ENCODE results near the gene SNAPC2.
"Not testable (repeated sequence)": the region's sequence is repeated elsewhere in the genome, so short reads cannot be mapped to it uniquely, and the experiment has no call there.

The SNAPC2 gene

GRCh38 chr19:7911508-7912143 lies 8.5 kb upstream of the SNAPC2 start:
- ATAC-seq, result no peak
- Mint-ChIP-seq H3K27me3 (peaks cover 12% of the 10 kb centered on the region), H3K27ac (no peak overlapping the region), H3K36me3 (ENCODE audit: low read depth) (peaks cover 10% of the 10 kb centered on the region), H3K4me1 (peaks cover 11% of the 10 kb centered on the region), H3K9me3 (no peaks in the 10 kb centered on the region), H3K4me3 (no peak overlapping the region)
- DNase-seq, result no peak

- Mint-ChIP-seq H3K4me3 (no peak overlapping the region), H3K36me3 (ENCODE audit: low read depth) (peaks cover 10% of the 10 kb centered on the region), H3K27me3 (peaks cover 15% of the 10 kb centered on the region), H3K9me3 (no peaks in the 10 kb centered on the region), H3K4me1 (peaks cover 13% of the 10 kb centered on the region), H3K27ac (no peak overlapping the region)
- DNase-seq (no peak), ATAC-seq (no peak)
Observed at GRCh38 chr19:7912144-7912696, 7.9 kb upstream of the SNAPC2 start.

GRCh38 chr19:7912697-7913564 lies 7.2 kb upstream of the SNAPC2 start:
- no peak for DNase-seq
- H3K36me3 Mint-ChIP-seq (ENCODE audit: low read depth), result peaks cover 10% of the 10 kb centered on the region
- peaks cover 12% of the 10 kb centered on the region for H3K4me1 Mint-ChIP-seq
- no peaks in the 10 kb centered on the region for H3K9me3 Mint-ChIP-seq
- ATAC-seq, result no peak
- H3K4me3 Mint-ChIP-seq, result no peak overlapping the region
- H3K27me3 Mint-ChIP-seq, result peaks cover 17% of the 10 kb centered on the region
- H3K27ac Mint-ChIP-seq, result no peak overlapping the region

GRCh38 chr19:7913652-7914051 lies 6.5 kb upstream of the SNAPC2 start:
- Mint-ChIP-seq H3K27ac (no peak overlapping the region), H3K4me1 (peaks cover 16% of the 10 kb centered on the region), H3K4me3 (no peak overlapping the region), H3K36me3 (ENCODE audit: low read depth) (peaks cover 10% of the 10 kb centered on the region), H3K9me3 (no peaks in the 10 kb centered on the region), H3K27me3 (peaks cover 24% of the 10 kb centered on the region)
- ATAC-seq (no peak), DNase-seq (no peak)

GRCh38 chr19:7914099-7914498 lies 6.0 kb upstream of the SNAPC2 start:
- Mint-ChIP-seq H3K27me3 (peaks cover 26% of the 10 kb centered on the region), H3K36me3 (ENCODE audit: low read depth) (peaks cover 10% of the 10 kb centered on the region), H3K27ac (no peak overlapping the region), H3K4me1 (peaks cover 16% of the 10 kb centered on the region), H3K4me3 (no peak overlapping the region), H3K9me3 (no peaks in the 10 kb centered on the region)
- no peak for DNase-seq
- no peak for ATAC-seq

- Mint-ChIP-seq H3K4me1 (peaks cover 18% of the 10 kb centered on the region), H3K36me3 (ENCODE audit: low read depth) (peaks cover 10% of the 10 kb centered on the region), H3K4me3 (peak within 1 kb of the TSS; percentile 61), H3K9me3 (no peaks in the 10 kb centered on the region), H3K27me3 (peaks cover 29% of the 10 kb centered on the region), H3K27ac (no peak within 1 kb of the TSS)
- ATAC-seq (no peak), DNase-seq (no peak)
Observed at GRCh38 chr19:7914598-7915045, 5.5 kb upstream of the SNAPC2 start, which contains the start of gene TGFBR3L. Gene TGFBR3L, plus strand, starts transcription at chr19:7914830.

GRCh38 chr19:7915250-7916102 lies 4.7 kb upstream of the SNAPC2 start:
- Mint-ChIP-seq H3K27ac (no peak overlapping the region), H3K4me1 (peaks cover 23% of the 10 kb centered on the region), H3K9me3 (no peaks in the 10 kb centered on the region), H3K4me3 (peak overlapping the region; percentile 61), H3K36me3 (ENCODE audit: low read depth) (peaks cover 10% of the 10 kb centered on the region), H3K27me3 (peaks cover 34% of the 10 kb centered on the region)
- ATAC-seq (no peak), DNase-seq (no peak)

GRCh38 chr19:7916103-7916954 lies 3.8 kb upstream of the SNAPC2 start:
- Mint-ChIP-seq H3K4me1 (peaks cover 27% of the 10 kb centered on the region), H3K27ac (no peak overlapping the region), H3K27me3 (peaks cover 34% of the 10 kb centered on the region), H3K36me3 (ENCODE audit: low read depth) (peaks cover 6% of the 10 kb centered on the region), H3K4me3 (peak overlapping the region; percentile 70), H3K9me3 (no peaks in the 10 kb centered on the region)
- DNase-seq, result peak; percentile 71
- peak; percentile 6 for ATAC-seq

- peak overlapping the region; percentile 39 for H3K27ac Mint-ChIP-seq
- no peaks in the 10 kb centered on the region for H3K9me3 Mint-ChIP-seq
- ATAC-seq, result no peak
- peaks cover 5% of the 10 kb centered on the region for H3K36me3 Mint-ChIP-seq (ENCODE audit: low read depth)
- H3K4me1 Mint-ChIP-seq, result peaks cover 27% of the 10 kb centered on the region
- H3K4me3 Mint-ChIP-seq, result peak overlapping the region; percentile 70
- no peak for DNase-seq
- peaks cover 34% of the 10 kb centered on the region for H3K27me3 Mint-ChIP-seq
Observed at GRCh38 chr19:7916955-7917266, 3.2 kb upstream of the SNAPC2 start.

- Mint-ChIP-seq H3K4me1 (peaks cover 30% of the 10 kb centered on the region), H3K9me3 (no peaks in the 10 kb centered on the region), H3K36me3 (ENCODE audit: low read depth) (peaks cover 3% of the 10 kb centered on the region), H3K27me3 (peaks cover 34% of the 10 kb centered on the region), H3K27ac (no peak overlapping the region), H3K4me3 (peak overlapping the region; percentile 70)
- ATAC-seq (peak; percentile 35), DNase-seq (peak; percentile 66)
Observed at GRCh38 chr19:7917267-7918061, 2.7 kb upstream of the SNAPC2 start.

GRCh38 chr19:7918062-7918614 lies 2.0 kb upstream of the SNAPC2 start:
- not testable (repeated sequence) for H3K27ac Mint-ChIP-seq; H3K36me3 Mint-ChIP-seq (ENCODE audit: low read depth); DNase-seq; ATAC-seq; H3K9me3 Mint-ChIP-seq
- Mint-ChIP-seq H3K4me1 (peaks cover 30% of the 10 kb centered on the region), H3K4me3 (peak overlapping the region; percentile 43), H3K27me3 (peaks cover 34% of the 10 kb centered on the region)

- Mint-ChIP-seq H3K27me3 (peaks cover 34% of the 10 kb centered on the region), H3K4me3 (no peak overlapping the region), H3K9me3 (no peaks in the 10 kb centered on the region), H3K27ac (no peak overlapping the region), H3K4me1 (peaks cover 30% of the 10 kb centered on the region), H3K36me3 (ENCODE audit: low read depth) (no peaks in the 10 kb centered on the region)
- no peak for ATAC-seq
- DNase-seq, result no peak
Observed at GRCh38 chr19:7918615-7919421, 1.3 kb upstream of the SNAPC2 start.
